ENCODE results near the gene MYO5C.

MYO5C gene

GRCh38 chr15:52280326-52281084 is 15.1 kb downstream of the MYO5C start:
- no peak for TF ChIP-seq CTCF (IDR thresholded peaks at IDR 0.05; ENCODE audit: low read depth, low read length, missing control alignments)
- no peak for DNase-seq (ENCODE audit: low read depth)
- no peak overlapping the region for H3K4me3 ChIP-seq (ENCODE audit: low read depth, low read length)

GRCh38 chr15:52278636-52279367 is 16.8 kb downstream of the MYO5C start:
- DNase-seq (ENCODE audit: low read depth), result no peak
- no peak overlapping the region for H3K4me3 ChIP-seq (ENCODE audit: low read depth, low read length)
- no peak for TF ChIP-seq CTCF (IDR thresholded peaks at IDR 0.05; ENCODE audit: low read depth, low read length, missing control alignments)

GRCh38 chr15:52278135-52278534 is 17.5 kb downstream of the MYO5C start:
- TF ChIP-seq CTCF (IDR thresholded peaks at IDR 0.05; ENCODE audit: low read depth, low read length, missing control alignments), result no peak

GRCh38 chr15:52277575-52277974 is 18.0 kb downstream of the MYO5C start:
- no peak for TF ChIP-seq CTCF (IDR thresholded peaks at IDR 0.05; ENCODE audit: low read depth, low read length, missing control alignments)
- no peak overlapping the region for H3K4me3 ChIP-seq (ENCODE audit: low read depth, low read length)
- DNase-seq (ENCODE audit: low read depth), result no peak

More at GRCh38 chr15:52278135-52278534, 17.5 kb downstream of the MYO5C start:
- no peak for DNase-seq (ENCODE audit: low read depth)
- H3K4me3 ChIP-seq (ENCODE audit: low read depth, low read length), result no peak overlapping the region

GRCh38 chr15:52276256-52276770 is 19.3 kb downstream of the MYO5C start:
- no peak overlapping the region for H3K4me3 ChIP-seq (ENCODE audit: low read depth, low read length)
- no peak for TF ChIP-seq CTCF (IDR thresholded peaks at IDR 0.05; ENCODE audit: low read depth, low read length, missing control alignments)
- no peak for DNase-seq (ENCODE audit: low read depth)

- no peak overlapping the region for H3K4me3 ChIP-seq (ENCODE audit: low read depth, low read length)
- no peak for TF ChIP-seq CTCF (IDR thresholded peaks at IDR 0.05; ENCODE audit: low read depth, low read length, missing control alignments)
- DNase-seq (ENCODE audit: low read depth), result no peak
Observed at GRCh38 chr15:52263563-52264282, 31.9 kb downstream of the MYO5C start.
